HG02678 (cell line): ENCODE data around the gene PSEN1.

Experiments used
- ATAC-seq: cut with Tn5 transposase; IDR thresholded peaks from one replicate; pipeline ENCODE4 v1.9.1; 2021; ENCODE audit warnings: mild to moderate bottlenecking, moderate library complexity; ENCODE audit not compliant: unreplicated experiment

The PSEN1 gene

GRCh38 chr14:73267474-73267873, 131.2 kb downstream of the PSEN1 start:
- no peak for ATAC-seq

- peak; percentile 79 for ATAC-seq
These were observed 133.6 kb downstream of the PSEN1 start for GRCh38 chr14:73269729-73270531.

- ATAC-seq: no peak
These were observed 136.1 kb downstream of the PSEN1 start for GRCh38 chr14:73272393-73272792.
